Mesendoderm (in vitro differentiated cells): ENCODE results near the gene KPNA1.

Experiments used
- DNase-seq: peaks from one replicate; pipeline ENCODE4 v3.0.0; 2013
- H2AK5ac ChIP-seq: 2 replicates; pipeline ENCODE4 v1.6.1; 2013; ENCODE audit warnings: low read length, inconsistent platforms
- H2BK120ac ChIP-seq: 2 replicates; pipeline ENCODE4 v1.6.1; 2013; ENCODE audit warnings: low read depth, mild to moderate bottlenecking, low read length, moderate library complexity, mixed read lengths
- H2BK15ac ChIP-seq: replicated peaks from 2 replicates; pipeline ENCODE4 v1.6.1; 2013; ENCODE audit warnings: low read depth, mild to moderate bottlenecking, moderate library complexity
- H2BK5ac ChIP-seq: 2 replicates; pipeline ENCODE4 v1.6.1; 2013; ENCODE audit warnings: low read length, inconsistent platforms
- H3K18ac ChIP-seq: 2 replicates; pipeline ENCODE4 v1.6.1; 2013; ENCODE audit warnings: mild to moderate bottlenecking, low read length, mixed read lengths
- H3K23ac ChIP-seq: one replicate; pipeline ENCODE4 v1.6.1; 2013; ENCODE audit warnings: low read length
- H3K27ac ChIP-seq: 2 replicates; pipeline ENCODE4 v1.5.1; 2013; ENCODE audit warnings: low read depth, mild to moderate bottlenecking, inconsistent platforms, low read length, moderate library complexity
- H3K27me3 ChIP-seq: 2 replicates; pipeline ENCODE4 v1.6.1; 2013; ENCODE audit warnings: low read length, control low read depth, mild to moderate bottlenecking, inconsistent platforms; ENCODE audit not compliant: insufficient read depth, poor library complexity
- H3K36me3 ChIP-seq: 2 replicates; pipeline ENCODE4 v1.6.1; 2013; ENCODE audit warnings: low read length, inconsistent platforms; ENCODE audit not compliant: control insufficient read depth, insufficient read depth
- H3K4ac ChIP-seq: one replicate; pipeline ENCODE4 v1.6.1; 2013; ENCODE audit warnings: low read depth, mild to moderate bottlenecking, low read length, moderate library complexity
- H3K4me1 ChIP-seq: 2 replicates; pipeline ENCODE4 v1.6.1; 2013; ENCODE audit warnings: low read depth, low read length, inconsistent platforms; ENCODE audit not compliant: control insufficient read depth
- H3K4me2 ChIP-seq: 2 replicates; pipeline ENCODE4 v1.6.1; 2013; ENCODE audit warnings: low read length
- H3K4me3 ChIP-seq: 2 replicates; pipeline ENCODE4 v1.5.1; 2013; ENCODE audit warnings: mild to moderate bottlenecking, low read length
- H3K56ac ChIP-seq: one replicate; pipeline ENCODE4 v1.6.1; 2013; ENCODE audit warnings: low read length
- H3K79me1 ChIP-seq: 2 replicates; pipeline ENCODE4 v1.6.1; 2013; ENCODE audit warnings: low read length, inconsistent platforms
- H3K79me2 ChIP-seq: 2 replicates; pipeline ENCODE4 v1.6.1; 2013; ENCODE audit warnings: mild to moderate bottlenecking, low read length; ENCODE audit not compliant: control insufficient read depth, insufficient read depth
- H3K9ac ChIP-seq: 2 replicates; pipeline ENCODE4 v1.6.1; 2013; ENCODE audit warnings: low read length, inconsistent platforms
- H4K5ac ChIP-seq: one replicate; pipeline ENCODE4 v1.6.1; 2013; ENCODE audit warnings: low read length
- H4K8ac ChIP-seq: one replicate; pipeline ENCODE4 v1.6.1; 2013; ENCODE audit warnings: low read depth, mild to moderate bottlenecking, control low read depth, low read length, moderate library complexity
- WGBS: extraction: QIAGEN DNeasy Blood & Tissue Kit; methylation state at CpG from one replicate; pipeline ENCODE4 v1.1.7; 2013; ENCODE audit warnings: low lambda C conversion rate, missing lambda C conversion rate; ENCODE audit not compliant: insufficient coverage; ENCODE audit errors: extremely low coverage; 5-methylcytosine and 5-hydroxymethylcytosine counted together

The KPNA1 gene

DNA sequence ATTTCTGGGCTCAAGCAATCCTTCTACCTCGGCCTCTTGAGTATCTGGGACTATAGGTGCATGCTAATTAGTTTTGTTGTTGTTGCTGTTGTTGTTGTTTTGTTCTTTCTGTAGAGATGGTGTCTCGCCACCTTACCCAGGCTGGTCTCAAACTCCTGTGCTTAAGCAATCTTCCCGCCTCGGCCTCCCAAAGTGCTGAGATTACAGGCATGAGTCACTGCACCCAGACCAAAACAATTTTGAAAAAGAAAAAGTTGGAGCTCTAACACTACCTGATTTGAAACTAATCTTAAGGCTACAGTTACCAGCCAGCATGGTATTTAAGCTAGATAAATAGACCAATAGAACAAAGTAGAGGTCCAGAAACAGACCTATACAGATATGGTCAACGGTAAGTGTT, 29.8 kb downstream of the KPNA1 start:
- H3K9ac ChIP-seq = no peak overlapping the region
- H3K4me3 ChIP-seq = no peak overlapping the region
- H3K4me1 ChIP-seq = no peaks in the 10 kb centered on the region
- H3K18ac ChIP-seq = no peak overlapping the region
- no peak overlapping the region for H2BK5ac ChIP-seq
- no peaks in the 10 kb centered on the region for H3K27me3 ChIP-seq
- H3K4me2 ChIP-seq = no peak overlapping the region
- WGBS = no CpG with 5 or more reads among the region's 5 CpGs
- H3K27ac ChIP-seq = no peak overlapping the region
- H3K79me2 ChIP-seq = peaks cover 15% of the 10 kb centered on the region
- H4K8ac ChIP-seq = no peak overlapping the region
- H2BK15ac ChIP-seq = no peak overlapping the region
- H3K56ac ChIP-seq = no peak overlapping the region
- H2BK120ac ChIP-seq = no peak overlapping the region
- H4K5ac ChIP-seq = no peak overlapping the region
- no peak overlapping the region for H3K23ac ChIP-seq
- no peak overlapping the region for H2AK5ac ChIP-seq
- no peak for DNase-seq
- no peaks in the 10 kb centered on the region for H3K36me3 ChIP-seq
- no peak overlapping the region for H3K4ac ChIP-seq
- H3K79me1 ChIP-seq = peaks cover 17% of the 10 kb centered on the region

DNA sequence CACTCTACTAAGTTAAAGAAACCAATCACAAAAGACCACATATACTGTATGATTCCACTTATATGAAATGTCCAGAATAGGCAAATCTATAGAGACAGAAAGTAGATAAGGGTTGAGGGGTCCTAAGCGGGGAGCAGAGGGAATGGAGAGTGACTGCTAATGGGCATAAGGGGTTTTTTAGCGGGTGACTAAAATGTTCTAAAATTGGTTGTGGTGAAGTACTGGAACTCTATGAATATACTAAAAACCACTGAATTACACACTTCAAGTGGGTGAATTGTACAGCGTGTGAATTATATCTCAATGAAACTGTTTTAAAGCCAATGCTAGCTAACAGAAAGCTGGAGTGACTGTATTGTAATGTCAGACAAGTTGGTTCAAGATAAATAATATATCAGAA, 33.3 kb downstream of the KPNA1 start:
- Histone ChIP-seq H3K9ac (no peak overlapping the region), H3K4me3 (no peak overlapping the region), H2AK5ac (no peak overlapping the region), H3K18ac (no peak overlapping the region), H3K4me1 (no peaks in the 10 kb centered on the region), H3K79me2 (peaks cover 21% of the 10 kb centered on the region), H3K27ac (no peak overlapping the region), H3K36me3 (no peaks in the 10 kb centered on the region), H3K56ac (no peak overlapping the region), H2BK5ac (no peak overlapping the region), H2BK15ac (no peak overlapping the region), H3K4ac (no peak overlapping the region), H3K4me2 (no peak overlapping the region), H2BK120ac (no peak overlapping the region), H3K79me1 (peaks cover 16% of the 10 kb centered on the region), H3K27me3 (no peaks in the 10 kb centered on the region), H4K8ac (no peak overlapping the region), H3K23ac (no peak overlapping the region), H4K5ac (no peak overlapping the region)
- no peak for DNase-seq
- WGBS = no CpG with 5 or more reads among the region's 3 CpGs

DNA sequence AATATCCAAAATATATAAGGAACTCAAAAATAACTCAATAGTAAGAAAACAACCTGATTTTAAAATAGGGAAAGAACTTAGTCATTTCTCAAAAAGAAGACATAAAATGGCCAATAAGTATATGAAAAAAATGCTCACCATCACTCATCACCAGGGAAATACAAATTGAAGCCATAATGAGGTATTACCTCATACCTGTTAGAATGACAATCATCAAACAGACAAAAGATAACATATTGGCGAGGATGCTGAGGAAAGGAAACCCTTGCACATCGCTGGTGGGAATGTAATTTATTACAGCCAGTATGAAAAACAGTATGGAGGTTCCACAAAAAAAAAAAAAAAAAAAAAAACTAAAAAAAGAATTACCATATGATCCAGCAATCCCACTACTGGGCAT, 38.2 kb downstream of the KPNA1 start:
- DNase-seq = no peak
- Histone ChIP-seq H3K9ac (no peak overlapping the region), H3K79me1 (peaks cover 9% of the 10 kb centered on the region), H3K4me3 (no peak overlapping the region), H2AK5ac (no peak overlapping the region), H3K4me1 (no peaks in the 10 kb centered on the region), H3K27ac (no peak overlapping the region), H3K23ac (no peak overlapping the region), H3K4me2 (no peak overlapping the region), H3K27me3 (no peaks in the 10 kb centered on the region), H4K5ac (no peak overlapping the region), H3K79me2 (peaks cover 28% of the 10 kb centered on the region), H3K56ac (no peak overlapping the region), H2BK5ac (no peak overlapping the region), H3K4ac (no peak overlapping the region), H4K8ac (no peak overlapping the region), H2BK120ac (no peak overlapping the region), H3K18ac (no peak overlapping the region), H2BK15ac (no peak overlapping the region), H3K36me3 (no peaks in the 10 kb centered on the region)
- WGBS = no CpG with 5 or more reads among the region's 2 CpGs

DNA sequence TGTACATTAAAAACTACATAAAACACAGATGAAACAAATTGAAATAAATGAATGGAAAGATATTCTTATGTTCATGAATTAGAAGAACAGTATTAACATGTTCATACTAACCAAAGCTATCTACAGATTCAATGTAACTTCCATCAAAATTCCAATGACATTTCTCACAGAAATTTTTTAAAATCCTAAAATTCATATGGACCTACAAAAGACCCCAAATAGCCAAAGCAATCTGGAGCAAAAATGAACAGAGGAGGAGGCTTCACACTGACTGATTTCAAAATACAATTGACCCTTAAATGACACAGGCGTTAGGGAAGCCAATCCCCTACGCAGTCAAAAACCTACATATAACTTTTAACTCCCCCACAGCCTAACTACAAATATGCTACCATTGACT, 39.4 kb downstream of the KPNA1 start:
- Histone ChIP-seq H3K79me1 (peaks cover 6% of the 10 kb centered on the region), H2BK120ac (no peak overlapping the region), H2BK5ac (no peak overlapping the region), H4K8ac (no peak overlapping the region), H3K4me2 (no peak overlapping the region), H3K56ac (no peak overlapping the region), H3K36me3 (no peaks in the 10 kb centered on the region), H2AK5ac (no peak overlapping the region), H3K79me2 (peaks cover 27% of the 10 kb centered on the region), H3K27me3 (no peaks in the 10 kb centered on the region), H3K23ac (no peak overlapping the region), H3K9ac (no peak overlapping the region), H4K5ac (no peak overlapping the region), H3K4me1 (peaks cover 2% of the 10 kb centered on the region), H3K18ac (no peak overlapping the region), H3K4me3 (no peak overlapping the region), H3K4ac (no peak overlapping the region), H3K27ac (no peak overlapping the region), H2BK15ac (no peak overlapping the region)
- DNase-seq = no peak
- no CpG with 5 or more reads among the region's 2 CpGs for WGBS

DNA sequence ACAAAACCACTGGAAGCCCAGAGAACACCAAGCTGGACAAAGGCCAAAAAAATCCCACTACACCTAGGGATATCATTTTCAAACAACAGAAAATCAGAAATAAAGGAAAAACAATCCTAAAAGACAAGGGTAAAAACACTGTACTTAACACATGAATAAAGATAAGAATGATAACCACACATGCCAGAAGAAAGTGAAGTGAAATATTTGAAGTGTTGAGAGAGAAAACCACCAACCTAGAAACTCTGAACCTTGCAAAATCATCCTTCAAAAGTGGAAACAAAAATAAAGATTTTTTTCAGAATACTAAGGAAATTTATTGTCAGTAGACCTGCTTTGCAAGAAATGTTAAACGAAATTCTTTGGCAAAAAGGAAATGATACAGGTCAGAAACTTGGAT, 45.1 kb downstream of the KPNA1 start:
- Histone ChIP-seq H4K8ac (no peak overlapping the region), H4K5ac (no peak overlapping the region), H3K27me3 (no peaks in the 10 kb centered on the region), H3K4me3 (no peak overlapping the region), H2BK15ac (no peak overlapping the region), H3K27ac (no peak overlapping the region), H3K56ac (no peak overlapping the region), H3K79me1 (peaks cover 2% of the 10 kb centered on the region), H3K79me2 (peaks cover 13% of the 10 kb centered on the region), H3K23ac (no peak overlapping the region), H3K9ac (no peak overlapping the region), H2BK120ac (no peak overlapping the region), H3K4me2 (no peak overlapping the region), H2BK5ac (no peak overlapping the region), H3K36me3 (no peaks in the 10 kb centered on the region), H3K4ac (no peak overlapping the region), H2AK5ac (no peak overlapping the region), H3K4me1 (peaks cover 2% of the 10 kb centered on the region), H3K18ac (no peak overlapping the region)
- DNase-seq = no peak
- WGBS = no CpG with 5 or more reads among the region's 1 CpG

DNA sequence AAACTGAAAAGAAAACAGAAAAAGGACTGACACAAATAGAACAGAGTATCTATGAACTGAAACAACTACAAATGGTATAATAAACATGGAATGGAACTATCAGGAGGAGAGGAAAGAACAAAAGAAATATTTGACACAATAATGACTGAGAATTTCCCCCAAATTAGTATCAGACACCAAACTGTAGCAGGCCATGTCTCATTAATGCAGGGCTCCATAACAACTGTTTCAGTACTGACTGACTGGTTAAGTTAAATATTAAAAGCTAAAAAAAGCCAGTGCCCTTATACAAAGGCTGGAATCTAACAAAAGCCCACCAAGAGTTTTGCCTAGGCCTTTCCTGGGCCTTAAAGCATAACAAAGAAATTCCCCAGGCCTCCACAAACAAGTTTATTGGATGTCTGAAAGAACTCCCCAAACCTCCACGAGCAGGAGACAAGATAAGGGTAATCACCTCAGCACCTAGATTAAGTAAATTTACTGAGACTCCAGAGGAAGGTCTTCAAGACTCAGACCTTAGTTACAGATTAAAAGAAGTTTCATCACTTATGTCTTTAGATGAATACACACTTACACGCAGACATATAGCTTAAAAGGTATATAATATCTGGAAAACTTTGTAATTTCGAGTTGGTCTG, 45.7 kb downstream of the KPNA1 start:
- no peak overlapping the region for H2AK5ac ChIP-seq
- peak overlapping the region; percentile 21 for H3K9ac ChIP-seq
- H3K4me2 ChIP-seq = no peak overlapping the region
- no peak overlapping the region for H2BK5ac ChIP-seq
- no peak overlapping the region for H2BK15ac ChIP-seq
- no peak overlapping the region for H3K4me3 ChIP-seq
- H4K8ac ChIP-seq = no peak overlapping the region
- H3K18ac ChIP-seq = no peak overlapping the region
- no peak overlapping the region for H3K56ac ChIP-seq
- no CpG with 5 or more reads among the region's 3 CpGs for WGBS
- peaks cover 2% of the 10 kb centered on the region for H3K4me1 ChIP-seq
- no peak overlapping the region for H2BK120ac ChIP-seq
- no peak overlapping the region for H3K23ac ChIP-seq
- no peak overlapping the region for H3K4ac ChIP-seq
- peaks cover 2% of the 10 kb centered on the region for H3K79me1 ChIP-seq
- no peak overlapping the region for H4K5ac ChIP-seq
- H3K79me2 ChIP-seq = peaks cover 13% of the 10 kb centered on the region
- peak; percentile 84 for DNase-seq
- no peak overlapping the region for H3K27ac ChIP-seq
- no peaks in the 10 kb centered on the region for H3K36me3 ChIP-seq
- no peaks in the 10 kb centered on the region for H3K27me3 ChIP-seq
